Esophagus squamous epithelium (tissue), 4 donors: Measurements from ENCODE around the gene NETO2.

ENCODE experiments used
- POLR2A ChIP-seq, 4 donors: fragments of 450-650 bp; IDR thresholded peaks; one replicate each; pipeline ENCODE4 v1.6.1; 2017; ENCODE audit warnings: antibody characterized with exemption in 4 of 4, mild to moderate bottlenecking in 4 of 4, moderate library complexity in 3 of 4
- TF ChIP-seq, protein P1 (sequence below), 6 experiments: fragments of 450-650 bp in 4 of 6; fragments of 200-600 bp in 2 of 6; sonication (generic) in 2 of 6; IDR thresholded peaks; one replicate each; pipeline ENCODE4 v1.5.1; 2016 to 2019; ENCODE audit warnings: antibody characterized with exemption in 6 of 6, mild to moderate bottlenecking in 4 of 6, moderate library complexity in 4 of 6

DNA sequence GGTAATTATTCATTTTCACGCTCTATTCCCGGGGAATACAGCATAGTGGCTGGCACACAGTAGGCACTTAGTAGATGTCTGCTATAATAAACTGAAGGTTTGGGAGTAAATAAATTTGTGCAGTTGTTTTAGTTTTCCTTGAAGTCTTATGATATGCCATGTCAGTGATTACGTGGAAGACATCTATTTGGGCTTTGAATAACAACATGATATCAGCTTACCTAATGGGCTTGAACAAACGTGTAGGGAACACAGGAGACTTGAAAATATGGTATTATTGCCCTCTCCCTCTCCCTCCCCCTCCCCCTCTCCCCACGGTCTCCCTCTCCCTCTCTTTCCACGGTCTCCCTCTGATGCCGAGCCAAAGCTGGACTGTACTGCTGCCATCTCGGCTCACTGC, 36.3 kb upstream of the NETO2 start:
- TF ChIP-seq POLR2A (IDR thresholded peaks at IDR 0.05), result no peak
- TF ChIP-seq, protein P1, sequence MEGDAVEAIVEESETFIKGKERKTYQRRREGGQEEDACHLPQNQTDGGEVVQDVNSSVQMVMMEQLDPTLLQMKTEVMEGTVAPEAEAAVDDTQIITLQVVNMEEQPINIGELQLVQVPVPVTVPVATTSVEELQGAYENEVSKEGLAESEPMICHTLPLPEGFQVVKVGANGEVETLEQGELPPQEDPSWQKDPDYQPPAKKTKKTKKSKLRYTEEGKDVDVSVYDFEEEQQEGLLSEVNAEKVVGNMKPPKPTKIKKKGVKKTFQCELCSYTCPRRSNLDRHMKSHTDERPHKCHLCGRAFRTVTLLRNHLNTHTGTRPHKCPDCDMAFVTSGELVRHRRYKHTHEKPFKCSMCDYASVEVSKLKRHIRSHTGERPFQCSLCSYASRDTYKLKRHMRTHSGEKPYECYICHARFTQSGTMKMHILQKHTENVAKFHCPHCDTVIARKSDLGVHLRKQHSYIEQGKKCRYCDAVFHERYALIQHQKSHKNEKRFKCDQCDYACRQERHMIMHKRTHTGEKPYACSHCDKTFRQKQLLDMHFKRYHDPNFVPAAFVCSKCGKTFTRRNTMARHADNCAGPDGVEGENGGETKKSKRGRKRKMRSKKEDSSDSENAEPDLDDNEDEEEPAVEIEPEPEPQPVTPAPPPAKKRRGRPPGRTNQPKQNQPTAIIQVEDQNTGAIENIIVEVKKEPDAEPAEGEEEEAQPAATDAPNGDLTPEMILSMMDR (IDR thresholded peaks at IDR 0.05), result no peak
